ENCODE data around the gene HECTD2.
"Not testable (repeated sequence)": the region's sequence is repeated elsewhere in the genome, so short reads cannot be mapped to it uniquely, and the experiment has no call there.

The HECTD2 gene

GRCh38 chr10:91472911-91473310 is 62.8 kb downstream of the HECTD2 start:
- DNase-seq (ENCODE audit: low spot score): no peak

- no peak for DNase-seq (ENCODE audit: low spot score)
These were observed 63.9 kb downstream of the HECTD2 start for GRCh38 chr10:91474009-91474408.

DNA sequence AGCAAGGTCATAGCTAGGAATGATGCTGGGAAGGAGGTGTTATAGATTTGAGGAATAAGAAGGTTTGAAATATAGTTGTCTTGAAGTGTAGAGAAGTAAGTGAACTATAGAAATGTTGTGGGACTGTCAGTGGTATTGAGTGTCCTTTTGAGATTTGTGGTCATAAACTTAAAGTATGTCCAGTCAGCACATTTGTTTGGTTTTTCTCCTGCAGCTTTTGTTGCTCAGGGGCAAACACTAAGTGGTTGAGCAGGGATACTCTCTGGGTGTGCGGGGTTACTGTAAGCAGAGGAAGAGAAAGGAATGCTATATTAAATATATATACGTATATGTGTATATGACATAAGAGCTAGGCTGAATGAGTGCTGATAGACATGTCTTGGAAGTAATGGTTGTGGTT is 67.1 kb downstream of the HECTD2 start:
- no peak for DNase-seq (ENCODE audit: low spot score)

- DNase-seq (ENCODE audit: low spot score): no peak
These were observed 69.4 kb downstream of the HECTD2 start for GRCh38 chr10:91479583-91479982.

- no peak for DNase-seq (ENCODE audit: low spot score)
These were observed 77.9 kb downstream of the HECTD2 start for GRCh38 chr10:91487911-91488582.

- DNase-seq (ENCODE audit: low spot score): no peak
These were observed 83.2 kb downstream of the HECTD2 start for GRCh38 chr10:91493313-91493712.

- DNase-seq (ENCODE audit: low spot score): no peak
These were observed 85.3 kb downstream of the HECTD2 start for GRCh38 chr10:91495402-91495801.

GRCh38 chr10:91496016-91496415 is 85.9 kb downstream of the HECTD2 start:
- no peak for DNase-seq (ENCODE audit: low spot score)

DNA sequence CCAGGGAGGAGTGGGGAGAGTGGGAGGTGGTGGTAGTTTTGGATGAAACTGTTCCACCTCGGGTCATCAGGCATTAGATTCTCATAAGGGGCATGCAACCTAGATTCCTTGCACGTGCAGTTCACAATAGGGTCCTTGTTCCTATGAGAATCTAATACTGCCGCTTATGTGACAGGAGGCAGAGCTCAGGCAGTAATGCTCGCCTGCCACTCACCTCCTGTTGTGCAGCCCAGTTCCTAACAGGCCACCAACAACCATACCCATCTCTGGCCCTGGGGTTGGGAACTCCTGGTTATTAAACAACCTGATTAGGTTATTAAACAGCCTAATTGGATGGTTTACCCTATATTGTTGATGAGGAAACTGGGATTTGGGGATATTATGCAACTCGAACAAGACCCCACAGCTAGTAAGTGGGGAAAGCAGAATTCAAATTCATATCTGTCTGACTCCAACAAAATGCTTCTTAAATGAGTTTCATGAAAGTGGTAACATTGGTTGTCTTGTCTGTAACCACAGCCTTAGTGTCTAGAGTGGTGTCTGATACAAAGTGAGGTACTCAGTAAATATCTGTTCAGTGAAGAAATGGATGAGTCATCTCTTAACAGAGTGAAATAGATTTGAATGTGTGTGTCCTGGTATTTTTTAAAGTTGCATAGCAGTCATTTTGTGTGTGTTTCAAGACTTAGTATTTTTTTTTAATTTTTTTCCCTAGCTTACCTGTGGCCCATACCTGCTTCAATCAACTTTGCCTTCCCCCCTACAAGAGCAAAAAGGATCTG is 101.6 kb downstream of the HECTD2 start:
- DNase-seq (ENCODE audit: low spot score): no peak

DNA sequence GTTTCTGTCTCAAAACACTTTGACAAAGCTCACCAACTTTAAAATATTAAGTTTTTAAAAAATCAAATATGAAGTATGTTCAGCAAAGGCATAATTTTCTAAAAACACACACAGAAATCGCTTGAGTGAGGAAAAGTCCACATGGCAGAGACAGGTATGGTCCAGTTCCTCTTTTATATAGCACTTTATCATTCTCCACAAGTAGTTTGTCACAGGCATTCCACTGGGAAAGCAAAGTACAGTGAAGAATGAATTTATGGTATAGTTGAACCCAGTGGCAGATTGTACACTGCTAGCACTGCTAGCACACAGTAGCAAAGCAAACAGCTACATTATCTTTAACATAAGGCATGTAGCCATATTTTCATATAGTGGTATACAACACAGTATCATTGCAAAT is 102.3 kb downstream of the HECTD2 start:
- DNase-seq (ENCODE audit: low spot score): no peak

DNA sequence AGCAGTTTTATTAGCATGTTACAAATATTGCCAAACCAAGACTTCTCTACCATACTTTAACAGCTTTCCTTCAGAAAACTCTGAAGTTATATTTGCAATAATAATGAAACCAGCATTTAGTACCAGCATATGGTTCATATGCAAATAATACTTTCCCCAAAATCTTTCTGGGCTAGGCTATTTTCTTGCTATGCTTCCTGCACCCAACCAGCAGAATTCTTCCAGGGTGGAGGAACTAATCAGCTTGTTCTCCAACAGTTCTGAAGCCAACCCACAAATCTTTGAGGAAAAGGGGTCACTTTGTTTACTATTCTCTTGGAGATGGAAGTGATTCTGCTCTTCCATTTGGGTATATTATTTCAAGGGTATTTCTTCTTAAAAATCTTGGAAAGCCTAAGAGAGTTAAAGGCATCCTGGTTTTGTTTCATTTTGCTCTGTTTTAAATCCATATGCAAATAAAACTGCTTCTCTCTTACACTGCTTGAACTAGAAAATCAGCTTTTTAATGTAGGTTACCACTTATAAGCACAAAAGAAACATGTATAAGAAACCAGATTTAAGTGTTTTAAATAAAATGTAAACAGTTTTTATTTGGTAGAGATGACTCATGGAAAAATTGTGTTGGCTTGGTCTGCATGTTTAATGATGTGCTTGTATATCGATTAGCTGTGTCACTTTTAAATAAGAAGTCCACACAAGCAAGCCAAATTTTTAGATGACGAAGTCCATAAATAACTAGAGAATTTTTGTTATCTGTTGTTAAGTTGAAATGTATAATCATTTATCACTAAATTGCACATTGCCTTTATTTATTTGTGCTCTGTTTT is 103.7 kb downstream of the HECTD2 start:
- no peak for DNase-seq (ENCODE audit: low spot score)

DNA sequence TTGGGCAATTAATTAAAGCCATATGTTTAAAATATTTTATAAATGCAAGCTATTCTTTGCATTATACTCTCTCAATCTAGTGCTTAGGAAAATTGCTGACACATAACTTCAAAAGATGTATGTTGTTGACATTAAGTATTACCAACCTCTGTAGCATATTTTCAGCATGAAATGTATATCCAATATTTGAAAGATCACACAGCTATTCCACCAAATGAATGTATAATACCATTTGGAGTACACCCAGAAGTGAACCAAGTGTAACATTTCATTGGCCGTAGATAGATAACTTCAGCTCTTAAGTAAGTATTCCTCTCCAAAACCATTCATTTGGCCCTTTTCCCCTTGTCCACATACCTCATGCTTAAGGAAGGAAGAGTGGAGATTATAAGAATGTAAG is 104.6 kb downstream of the HECTD2 start:
- DNase-seq (ENCODE audit: low spot score): no peak

DNA sequence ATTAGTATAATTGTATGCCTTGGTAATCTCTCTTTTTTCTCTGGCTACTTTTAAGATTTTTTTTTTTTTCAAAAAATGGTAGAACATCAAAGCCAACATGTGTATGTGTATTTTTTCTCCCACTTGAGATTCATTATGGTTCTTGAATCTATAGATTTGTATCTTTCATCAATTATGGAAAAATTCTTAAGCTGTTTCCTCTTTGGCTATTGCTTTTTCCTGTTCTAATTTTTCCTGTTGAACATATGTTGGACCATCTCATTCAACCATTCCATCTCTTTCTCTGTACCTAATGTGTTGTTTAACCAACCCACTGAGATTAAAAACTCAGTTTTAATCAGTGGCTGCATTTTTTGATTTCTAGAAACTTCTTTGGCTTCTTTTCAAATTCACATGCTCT is 107.2 kb downstream of the HECTD2 start:
- DNase-seq (ENCODE audit: low spot score): no peak

DNA sequence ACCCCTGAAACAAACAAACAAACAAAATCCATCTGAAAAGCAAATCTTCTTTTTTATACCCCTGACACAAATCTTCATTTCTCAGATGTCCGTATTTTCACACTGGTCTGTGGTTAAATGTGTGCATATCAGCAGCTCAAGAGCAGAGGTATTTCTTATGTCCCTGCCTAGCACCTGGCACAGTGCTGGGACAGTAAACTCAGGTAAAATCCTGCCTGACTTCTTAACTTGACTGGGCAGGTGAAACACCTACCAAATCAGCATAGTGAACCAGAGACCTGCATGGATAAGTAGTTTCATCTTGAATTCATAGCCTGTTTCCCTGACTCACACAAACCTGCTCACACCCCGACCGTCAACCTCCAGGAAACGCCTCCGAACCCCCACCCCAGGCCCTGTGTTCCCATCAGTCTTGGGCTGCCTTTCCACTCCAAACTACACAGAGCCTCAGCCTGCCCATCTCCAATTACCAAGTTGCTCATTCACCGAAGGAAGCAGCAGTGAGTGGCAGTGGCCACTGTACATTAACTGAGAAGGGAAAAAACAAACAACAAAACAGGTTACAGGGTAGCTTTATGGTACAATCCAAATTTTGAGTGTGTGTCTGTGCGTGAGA is 109.9 kb downstream of the HECTD2 start:
- DNase-seq (ENCODE audit: low spot score): no peak

DNA sequence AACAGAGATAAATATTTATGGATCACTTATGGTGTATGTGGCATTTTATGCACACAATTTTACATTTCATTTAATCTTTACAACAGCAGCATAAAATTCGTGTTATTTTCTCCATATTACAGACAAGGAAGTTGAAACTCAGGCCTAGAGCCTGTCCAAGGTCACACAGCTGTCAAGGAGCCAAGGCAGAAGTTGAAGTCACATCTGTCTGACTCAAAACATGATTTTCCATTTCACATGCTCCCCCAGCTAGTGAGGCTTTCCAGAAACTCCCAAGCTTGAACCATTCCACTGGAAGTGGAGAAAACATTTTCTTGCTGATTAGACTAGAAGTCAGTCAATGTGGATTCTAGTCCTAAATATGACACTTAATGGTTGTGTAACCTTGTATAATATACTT is 110.5 kb downstream of the HECTD2 start:
- no peak for DNase-seq (ENCODE audit: low spot score)

GRCh38 chr10:91521439-91521838 is 111.3 kb downstream of the HECTD2 start:
- no peak for DNase-seq (ENCODE audit: low spot score)

GRCh38 chr10:91525896-91526712 is 116.0 kb downstream of the HECTD2 start:
- DNase-seq (ENCODE audit: low spot score): no peak

GRCh38 chr10:91528080-91528479 is 117.9 kb downstream of the HECTD2 start:
- DNase-seq (ENCODE audit: low spot score): no peak

- DNase-seq (ENCODE audit: low spot score): no peak
These were observed 118.6 kb downstream of the HECTD2 start for GRCh38 chr10:91528768-91529167.

DNA sequence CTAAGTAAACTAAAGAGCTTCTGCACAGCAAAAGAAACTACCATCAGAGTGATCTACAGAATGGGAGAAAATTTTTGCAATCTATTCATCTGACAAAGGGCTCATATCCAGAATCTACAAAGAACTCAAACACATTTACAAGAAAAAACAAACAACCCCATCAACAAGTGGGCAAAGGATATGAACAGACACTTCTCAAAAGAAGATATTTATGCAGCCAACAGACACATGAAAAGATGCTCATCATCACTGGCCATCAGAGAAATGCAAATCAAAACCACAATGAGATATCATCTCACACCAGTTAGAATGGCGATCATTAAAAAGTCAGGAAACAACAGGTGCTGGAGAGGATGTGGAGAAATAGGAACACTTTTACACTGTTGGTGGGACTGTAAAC is 124.6 kb downstream of the HECTD2 start:
- DNase-seq (ENCODE audit: low spot score): not testable (repeated sequence)

DNA sequence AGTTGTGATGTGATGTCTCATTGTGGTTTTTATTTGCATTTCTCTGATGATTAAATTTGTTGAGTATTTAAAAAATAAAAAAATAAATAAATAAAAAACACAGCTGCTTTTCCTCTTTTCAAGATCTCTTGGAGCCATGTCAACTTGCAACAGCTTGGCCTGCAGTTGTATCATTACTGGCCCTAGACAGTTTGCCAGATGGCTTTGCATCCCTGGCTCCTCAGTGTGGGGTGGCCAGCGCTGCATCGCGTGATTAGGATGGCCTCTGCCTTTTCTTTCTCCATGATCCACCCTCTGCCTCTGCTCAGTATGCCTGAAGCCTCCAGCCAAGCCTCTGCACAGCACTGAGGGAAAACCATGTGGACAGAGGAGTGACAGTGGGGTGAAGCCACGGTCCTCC is 126.0 kb downstream of the HECTD2 start:
- no peak for DNase-seq (ENCODE audit: low spot score)

Data from SK-N-DZ (cell line).